GM23338 (cell line): ENCODE measurements around the gene CCDC60. TPM values are rescaled to one million over a fixed set of nuclear protein-coding genes. Genes with fewer than 3 reads are reported as not detected.

Experiments used
- ATAC-seq: fragments of 200-7000 bp; cut with Tn5 transposase; 3 replicates; pipeline ENCODE4 v1.9.1; 2020
- DNase-seq: peaks from one replicate; pipeline ENCODE4 v3.0.0-alpha.2; 2015; ENCODE audit warnings: low spot score
- H2AFZ ChIP-seq: fragments of 200-600 bp; sonication (generic); 2 replicates; pipeline ENCODE4 v1.8.0; 2016; ENCODE audit warnings: antibody characterized with exemption, mild to moderate bottlenecking, moderate library complexity
- H3F3A ChIP-seq: fragments of 200-600 bp; sonication (generic); replicated peaks from 2 replicates; pipeline ENCODE4 v1.8.0; 2017; ENCODE audit warnings: antibody characterized with exemption, mixed run types, low read depth
- H3K27ac ChIP-seq: fragments of 200-600 bp; sonication (generic); 2 replicates; pipeline ENCODE4 v1.6.1; 2016; ENCODE audit warnings: low read depth
- H3K27me3 ChIP-seq: fragments of 200-600 bp; sonication (generic); 2 replicates; pipeline ENCODE4 v1.8.0; 2016; ENCODE audit warnings: mild to moderate bottlenecking, mixed run types, moderate library complexity; ENCODE audit not compliant: insufficient read depth
- H3K36me3 ChIP-seq: fragments of 200-600 bp; sonication (generic); 2 replicates; pipeline ENCODE4 v1.8.0; 2016; ENCODE audit warnings: mild to moderate bottlenecking; ENCODE audit not compliant: insufficient read depth
- H3K4me1 ChIP-seq: fragments of 200-600 bp; sonication (generic); 2 replicates; pipeline ENCODE4 v1.8.0; 2016; ENCODE audit warnings: mild to moderate bottlenecking, moderate library complexity; ENCODE audit not compliant: insufficient read depth
- H3K4me2 ChIP-seq: fragments of 200-600 bp; sonication (generic); 2 replicates; pipeline ENCODE4 v1.7.1; 2017; ENCODE audit warnings: mixed run types
- H3K4me3 ChIP-seq: fragments of 200-600 bp; sonication (generic); 2 replicates; pipeline ENCODE4 v1.6.1; 2016; ENCODE audit warnings: mixed run types
- H3K79me2 ChIP-seq: fragments of 200-600 bp; sonication (generic); replicated peaks from 2 replicates; pipeline ENCODE4 v1.8.0; 2017; ENCODE audit warnings: mild to moderate bottlenecking; ENCODE audit not compliant: insufficient read depth
- H3K9me2 ChIP-seq: fragments of 200-600 bp; sonication (generic); 2 replicates; pipeline ENCODE4 v1.8.0; 2017; ENCODE audit not compliant: insufficient read depth
- H4K20me1 ChIP-seq: fragments of 200-600 bp; sonication (generic); replicated peaks from 2 replicates; pipeline ENCODE4 v1.8.0; 2017; ENCODE audit warnings: mild to moderate bottlenecking; ENCODE audit not compliant: insufficient read depth
- H3K27ac Mint-ChIP-seq: 2 replicates; pipeline ENCODE4 v1.8.0; 2020; ENCODE audit warnings: inconsistent platforms, mild to moderate bottlenecking, moderate library complexity, mixed read lengths
- H3K27me3 Mint-ChIP-seq: 3 replicates; pipeline ENCODE4 v1.8.0; 2022; ENCODE audit warnings: low read depth, mild to moderate bottlenecking, moderate library complexity, mixed read lengths, inconsistent platforms; ENCODE audit not compliant: insufficient read depth, poor library complexity
- H3K36me3 Mint-ChIP-seq: 3 replicates; pipeline ENCODE4 v1.8.0; 2021; ENCODE audit warnings: low read depth, mild to moderate bottlenecking, inconsistent platforms, moderate library complexity, mixed read lengths
- H3K4me1 Mint-ChIP-seq: 3 replicates; pipeline ENCODE4 v1.8.0; 2020; ENCODE audit warnings: mild to moderate bottlenecking, inconsistent platforms, mixed read lengths
- H3K4me3 Mint-ChIP-seq: 3 replicates; pipeline ENCODE4 v1.8.0; 2021; ENCODE audit warnings: moderate library complexity, mild to moderate bottlenecking, inconsistent platforms, mixed read lengths
- H3K9me3 Mint-ChIP-seq: 3 replicates; pipeline ENCODE4 v1.8.0; 2020; ENCODE audit warnings: moderate library complexity, mild to moderate bottlenecking, inconsistent platforms, mixed read lengths
- CREB1 ChIP-seq: fragments of 250-450 bp; sonication (Bioruptor Pico); IDR thresholded peaks from 2 replicates; pipeline ENCODE4 v1.5.0; 2020; ENCODE audit warnings: low read depth, mild to moderate bottlenecking, moderate library complexity
- EZH2 ChIP-seq: fragments of 200-600 bp; sonication (generic); IDR thresholded peaks from one replicate; pipeline ENCODE4 v1.8.0; 2017; ENCODE audit warnings: antibody characterized with exemption, mild to moderate bottlenecking, low read depth; ENCODE audit not compliant: unreplicated experiment
- EZH2phosphoT487 ChIP-seq: fragments of 200-600 bp; sonication (generic); IDR thresholded peaks from one replicate; pipeline ENCODE4 v1.8.1; 2018; ENCODE audit warnings: antibody characterized with exemption; ENCODE audit not compliant: unreplicated experiment
- JUNB ChIP-seq: IDR thresholded peaks from one replicate; pipeline ENCODE4 v1.6.1; 2016; ENCODE audit warnings: antibody characterized with exemption; ENCODE audit not compliant: unreplicated experiment
- NANOG ChIP-seq: IDR thresholded peaks from 2 replicates; pipeline ENCODE4 v1.6.1; 2016; ENCODE audit warnings: antibody characterized with exemption, borderline replicate concordance
- POLR2AphosphoS5 ChIP-seq: IDR thresholded peaks from 2 replicates; pipeline ENCODE4 v1.6.1; 2016; ENCODE audit warnings: antibody characterized with exemption, low read depth
- STAT1 ChIP-seq: IDR thresholded peaks from one replicate; pipeline ENCODE4 v1.6.1; 2016; ENCODE audit warnings: antibody characterized with exemption; ENCODE audit not compliant: unreplicated experiment
- ZNF114 ChIP-seq: fragments of 250-450 bp; sonication (Bioruptor Pico); IDR thresholded peaks from 2 replicates; pipeline ENCODE4 v1.5.0; 2020; ENCODE audit warnings: mild to moderate bottlenecking, moderate library complexity
- polyA plus RNA-seq: library from polyadenylated mRNA; unstranded; fragments of >200 nt; fragmentation: Nextera tagmentation; extraction: Ambion mirVana; gene quantifications from 2 replicates; pipeline ENCODE4 v1.2.1, GENCODE V29; 2016
- total RNA-seq: library from RNA; depleted of rRNA; stranded (reverse); fragments of >200 nt; shearing (Covaris generic); gene quantifications from 2 replicates; pipeline ENCODE4 v1.2.3, GENCODE V29; 2014
- TF ChIP-seq, protein P1 (sequence below): IDR thresholded peaks from one replicate; pipeline ENCODE4 v1.6.1; 2018; ENCODE audit warnings: antibody characterized with exemption; ENCODE audit not compliant: unreplicated experiment
- TF ChIP-seq, protein P2 (sequence below): IDR thresholded peaks from 2 replicates; pipeline ENCODE4 v1.6.1; 2016; ENCODE audit warnings: antibody characterized with exemption
- TF ChIP-seq, protein P3 (sequence below), 2 experiments: fragments of 200-600 bp in 1 of 2; sonication (generic) in 1 of 2; conservative IDR thresholded peaks; 2 replicates each; pipeline versions ENCODE4 v1.5.1 to v1.6.1; 2016 to 2017; ENCODE audit warnings: antibody characterized with exemption in 2 of 2, low read depth in 2 of 2, mild to moderate bottlenecking in 2 of 2, moderate library complexity in 1 of 2
- TF ChIP-seq, protein P4 (sequence below): fragments of 250-450 bp; sonication (Bioruptor Pico); IDR thresholded peaks from 2 replicates; pipeline ENCODE4 v1.5.0; 2020; ENCODE audit warnings: mild to moderate bottlenecking, moderate library complexity

The CCDC60 gene
- total and polyA plus RNA-seq, 2 experiments from 2014 or later: 0.53 TPM; not detected in 1

DNA sequence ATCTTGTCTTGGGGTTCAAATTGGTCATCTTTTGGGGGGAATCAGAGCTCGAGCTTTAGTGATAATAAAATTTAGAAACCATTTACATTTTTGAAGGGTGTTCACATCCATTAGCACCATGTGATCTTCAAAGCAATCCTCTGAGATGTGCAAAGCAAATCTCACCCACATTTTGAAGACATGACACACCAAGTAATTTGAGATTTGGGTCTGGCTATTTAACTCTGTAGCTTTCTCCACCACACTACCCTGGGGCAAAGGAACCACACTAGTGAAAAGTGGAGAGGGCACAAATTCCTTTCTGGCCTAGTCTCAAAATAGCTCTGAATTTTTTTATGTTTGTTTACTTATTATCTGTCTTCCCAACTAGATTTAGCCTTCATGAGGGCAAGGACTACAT, 212.5 kb downstream of the CCDC60 start (continued):
- TF ChIP-seq, protein P1, sequence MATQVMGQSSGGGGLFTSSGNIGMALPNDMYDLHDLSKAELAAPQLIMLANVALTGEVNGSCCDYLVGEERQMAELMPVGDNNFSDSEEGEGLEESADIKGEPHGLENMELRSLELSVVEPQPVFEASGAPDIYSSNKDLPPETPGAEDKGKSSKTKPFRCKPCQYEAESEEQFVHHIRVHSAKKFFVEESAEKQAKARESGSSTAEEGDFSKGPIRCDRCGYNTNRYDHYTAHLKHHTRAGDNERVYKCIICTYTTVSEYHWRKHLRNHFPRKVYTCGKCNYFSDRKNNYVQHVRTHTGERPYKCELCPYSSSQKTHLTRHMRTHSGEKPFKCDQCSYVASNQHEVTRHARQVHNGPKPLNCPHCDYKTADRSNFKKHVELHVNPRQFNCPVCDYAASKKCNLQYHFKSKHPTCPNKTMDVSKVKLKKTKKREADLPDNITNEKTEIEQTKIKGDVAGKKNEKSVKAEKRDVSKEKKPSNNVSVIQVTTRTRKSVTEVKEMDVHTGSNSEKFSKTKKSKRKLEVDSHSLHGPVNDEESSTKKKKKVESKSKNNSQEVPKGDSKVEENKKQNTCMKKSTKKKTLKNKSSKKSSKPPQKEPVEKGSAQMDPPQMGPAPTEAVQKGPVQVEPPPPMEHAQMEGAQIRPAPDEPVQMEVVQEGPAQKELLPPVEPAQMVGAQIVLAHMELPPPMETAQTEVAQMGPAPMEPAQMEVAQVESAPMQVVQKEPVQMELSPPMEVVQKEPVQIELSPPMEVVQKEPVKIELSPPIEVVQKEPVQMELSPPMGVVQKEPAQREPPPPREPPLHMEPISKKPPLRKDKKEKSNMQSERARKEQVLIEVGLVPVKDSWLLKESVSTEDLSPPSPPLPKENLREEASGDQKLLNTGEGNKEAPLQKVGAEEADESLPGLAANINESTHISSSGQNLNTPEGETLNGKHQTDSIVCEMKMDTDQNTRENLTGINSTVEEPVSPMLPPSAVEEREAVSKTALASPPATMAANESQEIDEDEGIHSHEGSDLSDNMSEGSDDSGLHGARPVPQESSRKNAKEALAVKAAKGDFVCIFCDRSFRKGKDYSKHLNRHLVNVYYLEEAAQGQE: no peak
- TF ChIP-seq STAT1: no peak
- no peak for TF ChIP-seq EZH2
- TF ChIP-seq, protein P2, sequence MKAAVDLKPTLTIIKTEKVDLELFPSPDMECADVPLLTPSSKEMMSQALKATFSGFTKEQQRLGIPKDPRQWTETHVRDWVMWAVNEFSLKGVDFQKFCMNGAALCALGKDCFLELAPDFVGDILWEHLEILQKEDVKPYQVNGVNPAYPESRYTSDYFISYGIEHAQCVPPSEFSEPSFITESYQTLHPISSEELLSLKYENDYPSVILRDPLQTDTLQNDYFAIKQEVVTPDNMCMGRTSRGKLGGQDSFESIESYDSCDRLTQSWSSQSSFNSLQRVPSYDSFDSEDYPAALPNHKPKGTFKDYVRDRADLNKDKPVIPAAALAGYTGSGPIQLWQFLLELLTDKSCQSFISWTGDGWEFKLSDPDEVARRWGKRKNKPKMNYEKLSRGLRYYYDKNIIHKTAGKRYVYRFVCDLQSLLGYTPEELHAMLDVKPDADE: no peak
- no peak for TF ChIP-seq CREB1
- TF ChIP-seq POLR2AphosphoS5: no peak
- TF ChIP-seq NANOG: no peak
- TF ChIP-seq ZNF114 (CRISPR knock-in tag): no peak
- TF ChIP-seq, protein P3, sequence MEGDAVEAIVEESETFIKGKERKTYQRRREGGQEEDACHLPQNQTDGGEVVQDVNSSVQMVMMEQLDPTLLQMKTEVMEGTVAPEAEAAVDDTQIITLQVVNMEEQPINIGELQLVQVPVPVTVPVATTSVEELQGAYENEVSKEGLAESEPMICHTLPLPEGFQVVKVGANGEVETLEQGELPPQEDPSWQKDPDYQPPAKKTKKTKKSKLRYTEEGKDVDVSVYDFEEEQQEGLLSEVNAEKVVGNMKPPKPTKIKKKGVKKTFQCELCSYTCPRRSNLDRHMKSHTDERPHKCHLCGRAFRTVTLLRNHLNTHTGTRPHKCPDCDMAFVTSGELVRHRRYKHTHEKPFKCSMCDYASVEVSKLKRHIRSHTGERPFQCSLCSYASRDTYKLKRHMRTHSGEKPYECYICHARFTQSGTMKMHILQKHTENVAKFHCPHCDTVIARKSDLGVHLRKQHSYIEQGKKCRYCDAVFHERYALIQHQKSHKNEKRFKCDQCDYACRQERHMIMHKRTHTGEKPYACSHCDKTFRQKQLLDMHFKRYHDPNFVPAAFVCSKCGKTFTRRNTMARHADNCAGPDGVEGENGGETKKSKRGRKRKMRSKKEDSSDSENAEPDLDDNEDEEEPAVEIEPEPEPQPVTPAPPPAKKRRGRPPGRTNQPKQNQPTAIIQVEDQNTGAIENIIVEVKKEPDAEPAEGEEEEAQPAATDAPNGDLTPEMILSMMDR (conservative IDR thresholded peaks at IDR 0.05; ENCODE audit: low read depth in 2 of 2): no peak
- TF ChIP-seq EZH2phosphoT487: no peak

DNA sequence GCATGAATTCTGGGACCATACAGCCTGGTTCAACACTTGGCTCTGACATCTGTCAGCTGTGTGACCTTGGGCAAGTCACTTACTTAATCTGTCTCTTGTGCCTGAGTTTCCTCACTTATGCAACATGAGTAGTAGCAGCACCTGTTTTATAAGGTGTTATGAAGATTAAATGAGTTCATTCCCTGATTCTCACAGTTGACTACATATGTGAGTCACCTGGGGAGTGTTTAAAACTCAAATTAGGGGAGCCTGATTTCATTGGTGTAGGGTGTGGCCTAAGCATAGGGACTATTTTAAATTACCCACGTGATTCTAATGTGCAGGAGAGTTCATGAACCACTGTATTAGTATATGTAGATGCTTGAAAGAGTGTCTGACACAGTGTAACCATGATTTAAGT, 222.3 kb downstream of the CCDC60 start:
- no peak overlapping the region for H2AFZ ChIP-seq
- Mint-ChIP-seq H3K36me3 (no peaks in the 10 kb centered on the region), H3K4me1 (no peaks in the 10 kb centered on the region), H3K4me3 (no peak overlapping the region), H3K27ac (no peak overlapping the region), H3K27me3 (peaks cover 3% of the 10 kb centered on the region), H3K9me3 (no peaks in the 10 kb centered on the region)
- no peak for DNase-seq
- no peak overlapping the region for H3K4me3 ChIP-seq
- H3K79me2 ChIP-seq: no peaks in the 10 kb centered on the region
- peaks cover 15% of the 10 kb centered on the region; the same call in 1 of the 2 replicates for H3K9me2 ChIP-seq
- no peaks in the 10 kb centered on the region for H3K4me1 ChIP-seq
- H3F3A ChIP-seq: no peaks in the 10 kb centered on the region
- no peak for ATAC-seq
- no peak overlapping the region for H3K27ac ChIP-seq
- H3K4me2 ChIP-seq: no peak overlapping the region
- H4K20me1 ChIP-seq: no peaks in the 10 kb centered on the region
- H3K27me3 ChIP-seq: no peaks in the 10 kb centered on the region
- no peaks in the 10 kb centered on the region for H3K36me3 ChIP-seq
- TF ChIP-seq EZH2 (no peak), JUNB (no peak), NANOG (no peak)
- TF ChIP-seq, protein P4, sequence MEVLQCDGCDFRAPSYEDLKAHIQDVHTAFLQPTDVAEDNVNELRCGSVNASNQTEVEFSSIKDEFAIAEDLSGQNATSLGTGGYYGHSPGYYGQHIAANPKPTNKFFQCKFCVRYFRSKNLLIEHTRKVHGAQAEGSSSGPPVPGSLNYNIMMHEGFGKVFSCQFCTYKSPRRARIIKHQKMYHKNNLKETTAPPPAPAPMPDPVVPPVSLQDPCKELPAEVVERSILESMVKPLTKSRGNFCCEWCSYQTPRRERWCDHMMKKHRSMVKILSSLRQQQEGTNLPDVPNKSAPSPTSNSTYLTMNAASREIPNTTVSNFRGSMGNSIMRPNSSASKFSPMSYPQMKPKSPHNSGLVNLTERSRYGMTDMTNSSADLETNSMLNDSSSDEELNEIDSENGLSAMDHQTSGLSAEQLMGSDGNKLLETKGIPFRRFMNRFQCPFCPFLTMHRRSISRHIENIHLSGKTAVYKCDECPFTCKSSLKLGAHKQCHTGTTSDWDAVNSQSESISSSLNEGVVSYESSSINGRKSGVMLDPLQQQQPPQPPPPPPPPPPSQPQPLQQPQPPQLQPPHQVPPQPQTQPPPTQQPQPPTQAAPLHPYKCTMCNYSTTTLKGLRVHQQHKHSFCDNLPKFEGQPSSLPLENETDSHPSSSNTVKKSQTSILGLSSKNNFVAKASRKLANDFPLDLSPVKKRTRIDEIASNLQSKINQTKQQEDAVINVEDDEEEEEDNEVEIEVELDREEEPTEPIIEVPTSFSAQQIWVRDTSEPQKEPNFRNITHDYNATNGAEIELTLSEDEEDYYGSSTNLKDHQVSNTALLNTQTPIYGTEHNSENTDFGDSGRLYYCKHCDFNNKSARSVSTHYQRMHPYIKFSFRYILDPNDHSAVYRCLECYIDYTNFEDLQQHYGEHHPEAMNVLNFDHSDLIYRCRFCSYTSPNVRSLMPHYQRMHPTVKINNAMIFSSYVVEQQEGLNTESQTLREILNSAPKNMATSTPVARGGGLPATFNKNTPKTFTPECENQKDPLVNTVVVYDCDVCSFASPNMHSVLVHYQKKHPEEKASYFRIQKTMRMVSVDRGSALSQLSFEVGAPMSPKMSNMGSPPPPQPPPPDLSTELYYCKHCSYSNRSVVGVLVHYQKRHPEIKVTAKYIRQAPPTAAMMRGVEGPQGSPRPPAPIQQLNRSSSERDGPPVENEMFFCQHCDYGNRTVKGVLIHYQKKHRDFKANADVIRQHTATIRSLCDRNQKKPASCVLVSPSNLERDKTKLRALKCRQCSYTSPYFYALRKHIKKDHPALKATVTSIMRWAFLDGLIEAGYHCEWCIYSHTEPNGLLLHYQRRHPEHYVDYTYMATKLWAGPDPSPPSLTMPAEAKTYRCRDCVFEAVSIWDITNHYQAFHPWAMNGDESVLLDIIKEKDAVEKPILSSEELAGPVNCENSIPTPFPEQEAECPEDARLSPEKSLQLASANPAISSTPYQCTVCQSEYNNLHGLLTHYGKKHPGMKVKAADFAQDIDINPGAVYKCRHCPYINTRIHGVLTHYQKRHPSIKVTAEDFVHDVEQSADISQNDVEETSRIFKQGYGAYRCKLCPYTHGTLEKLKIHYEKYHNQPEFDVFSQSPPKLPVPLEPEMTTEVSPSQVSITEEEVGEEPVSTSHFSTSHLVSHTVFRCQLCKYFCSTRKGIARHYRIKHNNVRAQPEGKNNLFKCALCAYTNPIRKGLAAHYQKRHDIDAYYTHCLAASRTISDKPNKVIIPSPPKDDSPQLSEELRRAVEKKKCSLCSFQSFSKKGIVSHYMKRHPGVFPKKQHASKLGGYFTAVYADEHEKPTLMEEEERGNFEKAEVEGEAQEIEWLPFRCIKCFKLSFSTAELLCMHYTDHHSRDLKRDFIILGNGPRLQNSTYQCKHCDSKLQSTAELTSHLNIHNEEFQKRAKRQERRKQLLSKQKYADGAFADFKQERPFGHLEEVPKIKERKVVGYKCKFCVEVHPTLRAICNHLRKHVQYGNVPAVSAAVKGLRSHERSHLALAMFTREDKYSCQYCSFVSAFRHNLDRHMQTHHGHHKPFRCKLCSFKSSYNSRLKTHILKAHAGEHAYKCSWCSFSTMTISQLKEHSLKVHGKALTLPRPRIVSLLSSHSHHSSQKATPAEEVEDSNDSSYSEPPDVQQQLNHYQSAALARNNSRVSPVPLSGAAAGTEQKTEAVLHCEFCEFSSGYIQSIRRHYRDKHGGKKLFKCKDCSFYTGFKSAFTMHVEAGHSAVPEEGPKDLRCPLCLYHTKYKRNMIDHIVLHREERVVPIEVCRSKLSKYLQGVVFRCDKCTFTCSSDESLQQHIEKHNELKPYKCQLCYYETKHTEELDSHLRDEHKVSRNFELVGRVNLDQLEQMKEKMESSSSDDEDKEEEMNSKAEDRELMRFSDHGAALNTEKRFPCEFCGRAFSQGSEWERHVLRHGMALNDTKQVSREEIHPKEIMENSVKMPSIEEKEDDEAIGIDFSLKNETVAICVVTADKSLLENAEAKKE (CRISPR knock-in tag): no peak
